A549 (cell line): ENCODE data around the gene ZDHHC19. TPM values are rescaled to one million over a fixed set of nuclear protein-coding genes. Genes with fewer than 3 reads are reported as not detected.

Experiments
- ATAC-seq, 2 experiments: fragments of 200-7000 bp in 1 of 2; fragments of >200 bp in 1 of 2; cut with Nextera tagmentation in 1 of 2; cut with Tn5 transposase in 1 of 2; 3 replicates each; pipeline versions ENCODE4 v1.8.0 to v1.9.1; 2018 to 2020; ENCODE audit warnings: mild to moderate bottlenecking in 1 of 2, moderate library complexity in 1 of 2
- CTCF ChIA-PET: fragments of 300-600 bp; sonication (Branson Sonifier 250); formaldehyde crosslinking; extraction: SDS; loops from one replicate; lab custom pipeline; 2021; ENCODE audit warnings: antibody characterized with exemption, inconsistent platforms; lab: Yijun Ruan, JAX
- POLR2A ChIA-PET: fragments of 350-600 bp; formaldehyde crosslinking; extraction: SDS; loops from one replicate; lab custom pipeline; 2021; ENCODE audit warnings: antibody characterized with exemption, inconsistent platforms; lab: Yijun Ruan, JAX
- DNase-seq, 2 experiments: peaks; one replicate each; pipeline versions ENCODE4 v3.0.0 to v3.0.0-alpha.2; 2011 to 2016; ENCODE audit warnings: low read depth in 1 of 2, low spot score in 1 of 2
- FAIRE-seq: peaks from 2 replicates; lab custom pipeline; 2011; peaks lifted over from hg19 to GRCh38; lab: Jason Lieb, UNC
- H3K27ac ChIP-seq, 2 experiments: fragments of >200 bp; sonication (Bioruptor Twin); formaldehyde crosslinking; 3 replicates each; pipeline ENCODE4 v1.5.1; 2016 to 2017
- H3K4me1 ChIP-seq: fragments of >200 bp; sonication (Bioruptor Twin); formaldehyde crosslinking; 3 replicates; pipeline ENCODE4 v1.6.1; 2016
- H3K4me2 ChIP-seq: fragments of >200 bp; sonication (Bioruptor Twin); formaldehyde crosslinking; 3 replicates; pipeline ENCODE4 v1.6.1; 2016
- H3K4me3 ChIP-seq: fragments of >200 bp; sonication (Bioruptor Twin); formaldehyde crosslinking; 3 replicates; pipeline ENCODE4 v1.5.1; 2016
- H3K9me3 ChIP-seq: fragments of >200 bp; sonication (Bioruptor Twin); formaldehyde crosslinking; 3 replicates; pipeline ENCODE4 v1.6.1; 2016
- CHD4 ChIP-seq: fragments of 200-600 bp; sonication (generic); IDR thresholded peaks from 2 replicates; pipeline ENCODE4 v1.6.1; 2016; ENCODE audit warnings: antibody characterized with exemption, mild to moderate bottlenecking, borderline replicate concordance
- EHF ChIP-seq: fragments of 250-450 bp; sonication (Bioruptor Pico); IDR thresholded peaks from 2 replicates; pipeline ENCODE4 v1.5.0; 2020; ENCODE audit warnings: mild to moderate bottlenecking
- EHMT2 ChIP-seq: fragments of 200-600 bp; sonication (generic); IDR thresholded peaks from 2 replicates; pipeline ENCODE4 v1.6.1; 2016; ENCODE audit warnings: antibody characterized with exemption, low read depth, mild to moderate bottlenecking, moderate library complexity
- EP300 ChIP-seq, 2 experiments: fragments of >200 bp; sonication (Bioruptor Twin); formaldehyde crosslinking; IDR thresholded peaks; 2 replicates in 1 of 2; 3 replicates in 1 of 2; pipeline ENCODE4 v1.6.1; 2016 to 2017
- FOSL2 ChIP-seq, 2 experiments: fragments of 450-650 bp in 1 of 2; fragments of >200 bp in 1 of 2; sonication (Bioruptor Twin) in 1 of 2; formaldehyde crosslinking; IDR thresholded peaks; 2 replicates each; pipeline versions ENCODE4 v1.5.0 to v1.6.1; 2016 to 2020; ENCODE audit warnings: mild to moderate bottlenecking in 1 of 2, moderate library complexity in 1 of 2
- HOXA7 ChIP-seq: fragments of 250-450 bp; sonication (Bioruptor Pico); IDR thresholded peaks from 2 replicates; pipeline ENCODE4 v1.5.0; 2020; ENCODE audit warnings: mild to moderate bottlenecking, moderate library complexity
- HOXB13 ChIP-seq: fragments of 250-450 bp; sonication (Bioruptor Pico); IDR thresholded peaks from 2 replicates; pipeline ENCODE4 v1.5.0; 2020; ENCODE audit warnings: low read depth, mild to moderate bottlenecking, moderate library complexity
- JUNB ChIP-seq: fragments of >200 bp; sonication (Bioruptor Twin); formaldehyde crosslinking; IDR thresholded peaks from 2 replicates; pipeline ENCODE4 v1.6.1; 2016
- KDM1A ChIP-seq: fragments of 200-600 bp; sonication (generic); IDR thresholded peaks from 2 replicates; pipeline ENCODE4 v1.6.1; 2016; ENCODE audit warnings: low read depth, mild to moderate bottlenecking
- KDM5A ChIP-seq: fragments of 200-600 bp; sonication (generic); IDR thresholded peaks from 2 replicates; pipeline ENCODE4 v1.6.1; 2016; ENCODE audit warnings: antibody characterized with exemption, mild to moderate bottlenecking
- MAFK ChIP-seq: fragments of 450-650 bp; IDR thresholded peaks from 2 replicates; pipeline ENCODE4 v1.6.1; 2014; ENCODE audit not compliant: partially characterized antibody
- NFE2L2 ChIP-seq: fragments of 150-350 bp; conservative IDR thresholded peaks from 2 replicates; pipeline ENCODE4 v1.6.1; 2014; ENCODE audit warnings: low read length
- NPAS2 ChIP-seq: fragments of 250-450 bp; sonication (Bioruptor Pico); IDR thresholded peaks from 2 replicates; pipeline ENCODE4 v1.8.0; 2022; ENCODE audit warnings: mild to moderate bottlenecking, moderate library complexity, borderline replicate concordance
- NR3C1 ChIP-seq: fragments of >200 bp; sonication (Bioruptor Twin); formaldehyde crosslinking; IDR thresholded peaks from 3 replicates; pipeline ENCODE4 v1.6.1; 2017
- PHF8 ChIP-seq: fragments of 200-600 bp; sonication (generic); IDR thresholded peaks from 2 replicates; pipeline ENCODE4 v1.6.1; 2016; ENCODE audit warnings: low read depth, mild to moderate bottlenecking, antibody characterized with exemption, moderate library complexity, borderline replicate concordance
- POLR2AphosphoS2 ChIP-seq: conservative IDR thresholded peaks from 2 replicates; pipeline ENCODE4 v1.6.1; 2012; ENCODE audit warnings: low read length, improper control_type of control experiment, inconsistent platforms
- RAD21 ChIP-seq, 2 experiments: fragments of >200 bp in 1 of 2; sonication (Bioruptor Twin) in 1 of 2; formaldehyde crosslinking in 1 of 2; IDR thresholded peaks in 1 of 2; conservative IDR thresholded peaks in 1 of 2; 2 replicates in 1 of 2; 3 replicates in 1 of 2; pipeline ENCODE4 v1.6.1; 2012 to 2018; ENCODE audit warnings: inconsistent platforms in 1 of 2
- RNF2 ChIP-seq: fragments of 200-600 bp; sonication (generic); IDR thresholded peaks from 2 replicates; pipeline ENCODE4 v1.6.1; 2016; ENCODE audit warnings: low read depth, mild to moderate bottlenecking, antibody characterized with exemption, moderate library complexity, borderline replicate concordance
- SMC3 ChIP-seq: fragments of >200 bp; sonication (Bioruptor Twin); formaldehyde crosslinking; IDR thresholded peaks from 3 replicates; pipeline ENCODE4 v1.6.1; 2018; ENCODE audit warnings: inconsistent platforms
- TFCP2L1 ChIP-seq: fragments of 250-450 bp; sonication (Bioruptor Pico); IDR thresholded peaks from 2 replicates; pipeline ENCODE4 v1.5.0; 2021; ENCODE audit warnings: mild to moderate bottlenecking
- ZC3H11A ChIP-seq: fragments of 450-650 bp; IDR thresholded peaks from 2 replicates; pipeline ENCODE4 v1.6.1; 2014; ENCODE audit warnings: antibody characterized with exemption, mild to moderate bottlenecking
- ZNF302 ChIP-seq: fragments of 250-450 bp; sonication (Bioruptor Pico); IDR thresholded peaks from 2 replicates; pipeline ENCODE4 v1.9.0; 2021; ENCODE audit warnings: inconsistent platforms, mild to moderate bottlenecking, moderate library complexity
- WGBS: methylation state at CpG from one replicate; pipeline ENCODE4 v1.1.6; 2017; ENCODE audit errors: missing lambda C conversion rate; 5-methylcytosine and 5-hydroxymethylcytosine counted together
- polyA plus RNA-seq, 4 experiments: library from polyadenylated mRNA; depleted of rRNA in 3 of 4; stranded (reverse); fragments of >200 nt; fragmentation: RNase III in 1 of 4; extraction: RNeasy Plus Mini Kit Qiagen cat#74134 plus additional on column Dnase treatment in 1 of 4; gene quantifications; 2 replicates in 3 of 4; 3 replicates in 1 of 4; pipeline ENCODE4 v1.2.3, GENCODE V29; 2011 to 2017
- TF ChIP-seq, protein P1 (sequence below): fragments of 450-650 bp; IDR thresholded peaks from 2 replicates; pipeline ENCODE4 v1.6.1; 2014; ENCODE audit warnings: antibody characterized with exemption
- TF ChIP-seq, protein P2 (sequence below): fragments of 150-350 bp; IDR thresholded peaks from 2 replicates; pipeline ENCODE4 v1.6.1; 2014; ENCODE audit warnings: low read depth, mild to moderate bottlenecking, low read length
- TF ChIP-seq, protein P3 (sequence below): fragments of >200 bp; sonication (Bioruptor Twin); formaldehyde crosslinking; IDR thresholded peaks from 3 replicates; pipeline ENCODE4 v1.6.1; 2016
- TF ChIP-seq, protein P4 (sequence below): fragments of >200 bp; sonication (Bioruptor Twin); formaldehyde crosslinking; IDR thresholded peaks from 2 replicates; pipeline ENCODE4 v1.6.1; 2016
- TF ChIP-seq, protein P5 (sequence below): IDR thresholded peaks from 2 replicates; pipeline ENCODE4 v1.6.1; 2012
- TF ChIP-seq, protein P6 (sequence below): fragments of 250-450 bp; sonication (Bioruptor Pico); IDR thresholded peaks from 2 replicates; pipeline ENCODE4 v1.5.0; 2020; ENCODE audit warnings: low read depth, mild to moderate bottlenecking, moderate library complexity

Gene ZDHHC19
- polyA plus RNA-seq, 2 of the 4 experiments (the other 2 are of a cell fraction): 0.15 TPM; not detected in 1

DNA sequence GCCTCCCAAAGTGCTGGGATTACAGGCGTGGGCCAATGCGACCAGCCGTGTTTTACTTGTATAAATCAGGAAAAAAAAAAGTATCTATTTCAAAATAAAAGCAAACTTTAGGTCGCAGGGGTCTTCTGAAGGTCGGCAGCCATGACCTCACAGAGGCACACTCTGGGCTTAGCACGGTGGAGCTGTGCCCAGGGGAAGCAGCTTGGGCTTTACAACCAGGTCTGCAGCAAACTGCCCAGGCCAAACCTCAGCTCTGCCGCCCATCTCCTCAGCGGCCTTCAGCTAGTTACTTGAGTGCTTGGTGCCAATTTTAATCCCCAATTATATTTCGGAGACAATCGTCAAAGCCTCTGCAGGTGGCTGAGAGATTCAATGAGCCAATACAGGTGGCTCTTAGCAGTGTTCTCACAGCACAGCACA is 30.1 kb downstream of the ZDHHC19 start:
- DNase-seq (no peak), ATAC-seq (no peak), FAIRE-seq (no peak)
- no peak for TF ChIP-seq RNF2
- TF ChIP-seq SMC3: no peak
- no peak for TF ChIP-seq MAFK
- TF ChIP-seq POLR2AphosphoS2: no peak
- TF ChIP-seq ZC3H11A: no peak
- WGBS: 66% methylated on average over 10 of the region's 10 CpGs
- no peaks in the 10 kb centered on the region for H3K4me1 ChIP-seq
- ChIA-PET CTCF (interaction anchor here (0.9 kb wide), 1 partner anchor 382 kb away, joined by 4 read pairs; no protein-coding TSS in a partner anchor), POLR2A (no interaction called here)
- H3K9me3 ChIP-seq: no peaks in the 10 kb centered on the region
- no peak overlapping the region for H3K4me2 ChIP-seq
- no peak overlapping the region for H3K27ac ChIP-seq
- H3K4me3 ChIP-seq: no peak overlapping the region

DNA sequence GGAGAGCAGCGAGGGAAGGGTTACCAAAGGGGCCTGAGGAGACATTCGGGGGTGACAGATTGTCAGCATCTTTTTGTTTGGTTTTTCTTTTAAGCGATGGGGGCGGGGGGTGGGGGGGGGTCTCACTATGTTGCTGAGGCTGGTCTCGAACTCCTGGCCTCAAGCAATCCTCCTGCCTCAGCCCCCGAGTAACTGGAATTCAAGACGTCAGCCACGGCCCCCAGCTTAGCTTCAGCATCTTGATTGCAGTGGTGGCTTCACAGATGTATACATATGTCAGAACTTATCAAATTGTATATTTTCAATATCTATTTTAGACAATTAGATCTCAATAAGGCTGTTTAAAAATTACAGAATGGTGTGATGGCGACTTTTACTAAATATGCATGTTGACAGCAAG is 30.9 kb downstream of the ZDHHC19 start:
- TF ChIP-seq KDM5A (no peak), FOSL2 (IDR thresholded peaks at IDR 0.05) (no peak), FOSL2 (CRISPR knock-in tag; IDR thresholded peaks at IDR 0.05) (no peak), NFE2L2 (no peak), HOXA7 (CRISPR knock-in tag) (no peak), RAD21 (conservative IDR thresholded peaks at IDR 0.05 in 1 of 2, IDR thresholded peaks at IDR 0.05 in 1 of 2) (no peak), PHF8 (no peak), EHF (no peak), KDM1A (no peak)
- TF ChIP-seq, protein P1, sequence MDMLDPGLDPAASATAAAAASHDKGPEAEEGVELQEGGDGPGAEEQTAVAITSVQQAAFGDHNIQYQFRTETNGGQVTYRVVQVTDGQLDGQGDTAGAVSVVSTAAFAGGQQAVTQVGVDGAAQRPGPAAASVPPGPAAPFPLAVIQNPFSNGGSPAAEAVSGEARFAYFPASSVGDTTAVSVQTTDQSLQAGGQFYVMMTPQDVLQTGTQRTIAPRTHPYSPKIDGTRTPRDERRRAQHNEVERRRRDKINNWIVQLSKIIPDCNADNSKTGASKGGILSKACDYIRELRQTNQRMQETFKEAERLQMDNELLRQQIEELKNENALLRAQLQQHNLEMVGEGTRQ: no peak
- TF ChIP-seq, protein P2, sequence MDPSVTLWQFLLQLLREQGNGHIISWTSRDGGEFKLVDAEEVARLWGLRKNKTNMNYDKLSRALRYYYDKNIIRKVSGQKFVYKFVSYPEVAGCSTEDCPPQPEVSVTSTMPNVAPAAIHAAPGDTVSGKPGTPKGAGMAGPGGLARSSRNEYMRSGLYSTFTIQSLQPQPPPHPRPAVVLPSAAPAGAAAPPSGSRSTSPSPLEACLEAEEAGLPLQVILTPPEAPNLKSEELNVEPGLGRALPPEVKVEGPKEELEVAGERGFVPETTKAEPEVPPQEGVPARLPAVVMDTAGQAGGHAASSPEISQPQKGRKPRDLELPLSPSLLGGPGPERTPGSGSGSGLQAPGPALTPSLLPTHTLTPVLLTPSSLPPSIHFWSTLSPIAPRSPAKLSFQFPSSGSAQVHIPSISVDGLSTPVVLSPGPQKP: no peak
- TF ChIP-seq, protein P3, sequence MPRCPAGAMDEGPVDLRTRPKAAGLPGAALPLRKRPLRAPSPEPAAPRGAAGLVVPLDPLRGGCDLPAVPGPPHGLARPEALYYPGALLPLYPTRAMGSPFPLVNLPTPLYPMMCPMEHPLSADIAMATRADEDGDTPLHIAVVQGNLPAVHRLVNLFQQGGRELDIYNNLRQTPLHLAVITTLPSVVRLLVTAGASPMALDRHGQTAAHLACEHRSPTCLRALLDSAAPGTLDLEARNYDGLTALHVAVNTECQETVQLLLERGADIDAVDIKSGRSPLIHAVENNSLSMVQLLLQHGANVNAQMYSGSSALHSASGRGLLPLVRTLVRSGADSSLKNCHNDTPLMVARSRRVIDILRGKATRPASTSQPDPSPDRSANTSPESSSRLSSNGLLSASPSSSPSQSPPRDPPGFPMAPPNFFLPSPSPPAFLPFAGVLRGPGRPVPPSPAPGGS: no peak
- TF ChIP-seq, protein P4, sequence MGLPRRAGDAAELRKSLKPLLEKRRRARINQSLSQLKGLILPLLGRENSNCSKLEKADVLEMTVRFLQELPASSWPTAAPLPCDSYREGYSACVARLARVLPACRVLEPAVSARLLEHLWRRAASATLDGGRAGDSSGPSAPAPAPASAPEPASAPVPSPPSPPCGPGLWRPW: no peak
- H3K27ac ChIP-seq: no peak overlapping the region
- no peak overlapping the region for H3K4me3 ChIP-seq
- ChIA-PET POLR2A (no interaction called here), CTCF (no interaction called here)
- H3K4me2 ChIP-seq: no peak overlapping the region
- no peaks in the 10 kb centered on the region for H3K4me1 ChIP-seq
- DNase-seq: no peak
- ATAC-seq: no peak
- WGBS: 73% methylated on average over 9 of the region's 9 CpGs
- no peak for FAIRE-seq
- H3K9me3 ChIP-seq: no peaks in the 10 kb centered on the region

DNA sequence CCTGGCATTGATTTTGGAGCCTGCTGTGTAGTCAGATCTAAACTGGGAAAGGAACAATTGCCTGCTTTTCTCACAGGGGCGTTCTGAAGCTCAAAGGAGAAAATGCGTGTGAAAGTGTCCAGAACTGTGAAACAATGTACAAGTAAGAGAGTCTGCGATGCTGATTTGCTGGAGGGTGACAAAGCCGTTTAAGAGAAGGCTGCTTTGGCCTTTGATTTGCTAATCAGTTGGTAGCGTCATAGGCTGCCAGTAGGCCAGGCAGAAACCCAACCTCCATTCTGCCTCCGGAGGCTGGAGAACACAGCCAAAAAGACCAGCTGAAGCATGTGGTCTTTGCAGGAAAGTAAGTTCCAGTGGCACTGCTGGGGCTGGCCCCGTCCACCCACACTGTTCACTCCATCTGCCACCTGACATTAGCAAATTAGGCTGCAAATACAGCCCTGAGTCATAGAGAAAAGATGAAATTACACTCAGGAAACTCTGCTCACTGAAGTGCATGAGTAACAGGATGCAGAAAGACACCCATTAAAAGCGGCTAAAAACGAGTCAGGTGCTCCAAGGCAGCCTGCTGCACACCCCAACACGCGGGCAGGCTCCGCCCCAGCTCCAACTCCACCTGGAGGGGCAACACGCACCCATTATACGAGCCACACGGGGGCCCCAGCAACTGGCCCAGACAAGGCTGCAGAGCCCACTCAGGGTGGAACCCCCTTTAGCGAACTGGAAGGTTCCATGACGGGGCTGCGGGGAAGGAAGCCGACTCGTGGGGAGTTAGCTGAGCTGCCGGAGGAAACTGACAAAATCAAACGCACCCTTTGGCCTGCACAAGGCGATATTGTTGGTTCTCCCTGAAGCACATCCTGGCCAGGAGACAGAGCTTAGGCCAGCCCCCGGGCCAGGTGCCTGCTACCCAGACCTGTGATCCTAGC is 31.6 kb downstream of the ZDHHC19 start:
- Histone ChIP-seq H3K9me3 (no peaks in the 10 kb centered on the region), H3K27ac (no peak overlapping the region), H3K4me3 (no peak overlapping the region), H3K4me1 (no peaks in the 10 kb centered on the region), H3K4me2 (no peak overlapping the region)
- no peak for DNase-seq
- ChIA-PET CTCF (no interaction called here), POLR2A (no interaction called here)
- WGBS: 68% methylated on average over 21 of the region's 24 CpGs
- ATAC-seq: no peak
- no peak for FAIRE-seq
- TF ChIP-seq, protein P5, sequence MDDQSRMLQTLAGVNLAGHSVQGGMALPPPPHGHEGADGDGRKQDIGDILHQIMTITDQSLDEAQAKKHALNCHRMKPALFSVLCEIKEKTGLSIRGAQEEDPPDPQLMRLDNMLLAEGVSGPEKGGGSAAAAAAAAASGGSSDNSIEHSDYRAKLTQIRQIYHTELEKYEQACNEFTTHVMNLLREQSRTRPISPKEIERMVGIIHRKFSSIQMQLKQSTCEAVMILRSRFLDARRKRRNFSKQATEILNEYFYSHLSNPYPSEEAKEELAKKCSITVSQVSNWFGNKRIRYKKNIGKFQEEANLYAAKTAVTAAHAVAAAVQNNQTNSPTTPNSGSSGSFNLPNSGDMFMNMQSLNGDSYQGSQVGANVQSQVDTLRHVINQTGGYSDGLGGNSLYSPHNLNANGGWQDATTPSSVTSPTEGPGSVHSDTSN: no peak
- no peak for TF ChIP-seq CHD4
- TF ChIP-seq HOXB13: no peak
- no peak for TF ChIP-seq NPAS2 (CRISPR knock-in tag)
- no peak for TF ChIP-seq EHMT2
- TF ChIP-seq ZC3H11A: no peak
- TF ChIP-seq EP300 (IDR thresholded peaks at IDR 0.05): no peak
- TF ChIP-seq KDM1A: no peak
- TF ChIP-seq TFCP2L1 (CRISPR knock-in tag): no peak
- no peak for TF ChIP-seq NR3C1
- no peak for TF ChIP-seq JUNB
- TF ChIP-seq ZNF302 (CRISPR knock-in tag): no peak
- TF ChIP-seq MAFK: no peak
- TF ChIP-seq, protein P6, sequence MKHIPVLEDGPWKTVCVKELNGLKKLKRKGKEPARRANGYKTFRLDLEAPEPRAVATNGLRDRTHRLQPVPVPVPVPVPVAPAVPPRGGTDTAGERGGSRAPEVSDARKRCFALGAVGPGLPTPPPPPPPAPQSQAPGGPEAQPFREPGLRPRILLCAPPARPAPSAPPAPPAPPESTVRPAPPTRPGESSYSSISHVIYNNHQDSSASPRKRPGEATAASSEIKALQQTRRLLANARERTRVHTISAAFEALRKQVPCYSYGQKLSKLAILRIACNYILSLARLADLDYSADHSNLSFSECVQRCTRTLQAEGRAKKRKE: no peak
- TF ChIP-seq EHF: no peak
